ENCODE results near the gene ANK2.

The ANK2 gene

GRCh38 chr4:113382704-113383103 is 333.3 kb downstream of the ANK2 start:
- ChIA-PET POLR2A (no interaction called here), CTCF (no interaction called here)
- Histone ChIP-seq H3K27ac (ENCODE audit: insufficient read depth in 1 of 2, low read depth in 1 of 2, low read length in 2 of 2, poor library complexity in 1 of 2, severe bottlenecking in 2 of 2) (no peak overlapping the region), H3K9me3 (ENCODE audit: control extremely low read depth in 1 of 5, control insufficient read depth in 4 of 5, insufficient read depth in 2 of 5, low read depth in 1 of 5, low read length in 4 of 5) (no peaks in the 10 kb centered on the region), H3K4me3 (ENCODE audit: control insufficient read depth in 1 of 7, extremely low read depth in 1 of 7, insufficient read depth in 4 of 7, low read depth in 2 of 7, low read length in 6 of 7) (no peak overlapping the region), H3K27me3 (replicated peaks in 2 of 5; ENCODE audit: control insufficient read depth in 4 of 5, insufficient read depth in 5 of 5, low read length in 4 of 5) (peaks cover 0 to 3% (median 0%) of the 10 kb centered on the region in 5 experiments), H3K36me3 (ENCODE audit: control insufficient read depth in 4 of 4, insufficient read depth in 4 of 4, low read length in 3 of 4) (no peaks in the 10 kb centered on the region), H3K4me1 (ENCODE audit: control extremely low read depth in 1 of 4, control insufficient read depth in 4 of 4, insufficient read depth in 4 of 4, low read length in 3 of 4) (no peaks in the 10 kb centered on the region)
- no peak for DNase-seq
- WGBS (ENCODE audit: insufficient coverage) = 100% methylated on average over 1 of the region's 1 CpG

GRCh38 chr4:113383111-113383785 is 333.8 kb downstream of the ANK2 start:
- POLR2A ChIA-PET = no interaction called here

DNA sequence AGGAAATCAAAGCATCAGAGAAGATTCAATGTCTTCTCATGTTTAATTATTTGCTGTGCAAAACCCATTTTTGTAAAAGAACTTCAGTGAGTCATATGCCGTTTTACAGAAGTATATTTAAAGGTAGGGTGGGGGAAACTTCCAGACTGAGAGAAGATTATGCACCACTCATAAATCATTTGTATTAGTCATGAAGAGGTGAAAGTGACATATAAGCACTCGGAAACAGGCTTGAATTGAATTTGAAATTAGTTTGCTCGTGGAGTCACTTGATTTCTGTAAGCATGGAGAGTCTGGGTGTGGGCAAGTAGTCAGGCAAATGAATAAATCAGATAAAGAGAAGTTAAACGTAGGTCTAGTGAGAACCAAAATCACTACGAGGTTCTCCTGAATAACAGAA is 335.1 kb downstream of the ANK2 start:
- WGBS (ENCODE audit: insufficient coverage) = 48% methylated on average over 3 of the region's 5 CpGs
- Histone ChIP-seq H3K27ac (ENCODE audit: insufficient read depth in 1 of 2, low read depth in 1 of 2, low read length in 2 of 2, poor library complexity in 1 of 2, severe bottlenecking in 2 of 2) (no peak overlapping the region), H3K4me1 (ENCODE audit: control extremely low read depth in 1 of 4, control insufficient read depth in 4 of 4, insufficient read depth in 4 of 4, low read length in 3 of 4) (no peaks in the 10 kb centered on the region), H3K4me3 (ENCODE audit: control insufficient read depth in 1 of 7, extremely low read depth in 1 of 7, insufficient read depth in 4 of 7, low read depth in 2 of 7, low read length in 6 of 7) (no peak overlapping the region), H3K27me3 (replicated peaks in 2 of 5; ENCODE audit: control insufficient read depth in 4 of 5, insufficient read depth in 5 of 5, low read length in 4 of 5) (peaks cover 0 to 3% (median 0%) of the 10 kb centered on the region in 5 experiments), H3K9me3 (ENCODE audit: control extremely low read depth in 1 of 5, control insufficient read depth in 4 of 5, insufficient read depth in 2 of 5, low read depth in 1 of 5, low read length in 4 of 5) (no peaks in the 10 kb centered on the region), H3K36me3 (ENCODE audit: control insufficient read depth in 4 of 4, insufficient read depth in 4 of 4, low read length in 3 of 4) (no peaks in the 10 kb centered on the region)
- ChIA-PET CTCF (no interaction called here), POLR2A (no interaction called here)
- peak in 2 of 3 donors; percentile 38 to 65 for DNase-seq

More at GRCh38 chr4:113383111-113383785, 333.8 kb downstream of the ANK2 start:
- 93% methylated on average over 4 of the region's 5 CpGs for WGBS (ENCODE audit: insufficient coverage)
- H3K27ac ChIP-seq (ENCODE audit: insufficient read depth in 1 of 2, low read depth in 1 of 2, low read length in 2 of 2, poor library complexity in 1 of 2, severe bottlenecking in 2 of 2) = no peak overlapping the region
- H3K9me3 ChIP-seq (ENCODE audit: control extremely low read depth in 1 of 5, control insufficient read depth in 4 of 5, insufficient read depth in 2 of 5, low read depth in 1 of 5, low read length in 4 of 5) = no peaks in the 10 kb centered on the region
- DNase-seq = no peak
- no peaks in the 10 kb centered on the region for H3K36me3 ChIP-seq (ENCODE audit: control insufficient read depth in 4 of 4, insufficient read depth in 4 of 4, low read length in 3 of 4)
- CTCF ChIA-PET = no interaction called here
- H3K27me3 ChIP-seq (replicated peaks in 2 of 5; ENCODE audit: control insufficient read depth in 4 of 5, insufficient read depth in 5 of 5, low read length in 4 of 5) = peaks cover 0 to 3% (median 0%) of the 10 kb centered on the region in 5 experiments
- no peak overlapping the region for H3K4me3 ChIP-seq (ENCODE audit: control insufficient read depth in 1 of 7, extremely low read depth in 1 of 7, insufficient read depth in 4 of 7, low read depth in 2 of 7, low read length in 6 of 7)
- H3K4me1 ChIP-seq (ENCODE audit: control extremely low read depth in 1 of 4, control insufficient read depth in 4 of 4, insufficient read depth in 4 of 4, low read length in 3 of 4) = no peaks in the 10 kb centered on the region

DNA sequence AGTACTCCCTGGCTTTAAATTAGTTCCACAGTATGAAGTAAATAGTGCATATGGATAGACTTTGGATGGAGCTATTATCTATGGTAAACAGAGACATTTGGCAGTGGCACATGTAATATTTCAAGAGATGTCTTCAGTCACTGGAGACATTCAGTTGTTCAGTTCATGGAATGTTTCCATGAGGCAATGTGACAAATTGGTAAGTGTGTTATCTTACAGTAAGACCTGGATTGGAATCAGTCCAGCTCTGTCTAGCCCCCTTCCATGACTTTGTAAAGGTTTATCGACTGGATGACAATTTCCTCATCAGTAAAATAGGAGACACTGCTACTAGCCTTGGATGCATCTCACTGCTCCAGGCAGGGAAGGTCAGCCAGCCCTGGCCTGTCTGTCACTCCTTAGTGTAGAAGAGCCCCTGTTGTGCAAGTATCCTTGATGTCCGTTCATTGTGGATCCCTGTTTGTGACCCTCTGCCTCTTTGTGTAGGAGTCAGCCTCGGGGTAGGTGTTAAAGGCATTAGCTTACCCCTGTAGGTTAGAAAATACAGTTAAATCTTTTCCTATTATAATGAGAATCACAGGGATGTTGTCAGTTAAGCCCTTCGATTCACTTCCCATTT is 335.9 kb downstream of the ANK2 start:
- Histone ChIP-seq H3K9me3 (ENCODE audit: control extremely low read depth in 1 of 5, control insufficient read depth in 4 of 5, insufficient read depth in 2 of 5, low read depth in 1 of 5, low read length in 4 of 5) (no peaks in the 10 kb centered on the region), H3K27me3 (replicated peaks in 2 of 5; ENCODE audit: control insufficient read depth in 4 of 5, insufficient read depth in 5 of 5, low read length in 4 of 5) (peaks cover 0 to 3% (median 0%) of the 10 kb centered on the region in 5 experiments), H3K27ac (ENCODE audit: insufficient read depth in 1 of 2, low read depth in 1 of 2, low read length in 2 of 2, poor library complexity in 1 of 2, severe bottlenecking in 2 of 2) (no peak overlapping the region), H3K4me3 (ENCODE audit: control insufficient read depth in 1 of 7, extremely low read depth in 1 of 7, insufficient read depth in 4 of 7, low read depth in 2 of 7, low read length in 6 of 7) (no peak overlapping the region), H3K36me3 (ENCODE audit: control insufficient read depth in 4 of 4, insufficient read depth in 4 of 4, low read length in 3 of 4) (no peaks in the 10 kb centered on the region), H3K4me1 (ENCODE audit: control extremely low read depth in 1 of 4, control insufficient read depth in 4 of 4, insufficient read depth in 4 of 4, low read length in 3 of 4) (no peaks in the 10 kb centered on the region)
- CTCF ChIA-PET = interaction anchor here (0.9 kb wide), 1 partner anchor 10 kb away, joined by 3 read pairs; no protein-coding TSS in a partner anchor
- 100% methylated on average over 2 of the region's 4 CpGs for WGBS (ENCODE audit: insufficient coverage)
- no peak for DNase-seq
- POLR2A ChIA-PET = no interaction called here

GRCh38 chr4:113389160-113389559 is 339.7 kb downstream of the ANK2 start:
- H3K4me1 ChIP-seq (ENCODE audit: control extremely low read depth in 1 of 4, control insufficient read depth in 4 of 4, insufficient read depth in 4 of 4, low read length in 3 of 4) = no peaks in the 10 kb centered on the region
- WGBS (ENCODE audit: insufficient coverage) = 100% methylated on average over 3 of the region's 3 CpGs
- H3K4me3 ChIP-seq (ENCODE audit: control insufficient read depth in 1 of 7, extremely low read depth in 1 of 7, insufficient read depth in 4 of 7, low read depth in 2 of 7, low read length in 6 of 7) = no peak overlapping the region
- H3K9me3 ChIP-seq (ENCODE audit: control extremely low read depth in 1 of 5, control insufficient read depth in 4 of 5, insufficient read depth in 2 of 5, low read depth in 1 of 5, low read length in 4 of 5) = no peaks in the 10 kb centered on the region
- no peak for DNase-seq
- H3K36me3 ChIP-seq (ENCODE audit: control insufficient read depth in 4 of 4, insufficient read depth in 4 of 4, low read length in 3 of 4) = no peaks in the 10 kb centered on the region
- CTCF ChIA-PET = no interaction called here
- peaks cover 0 to 2% (median 0%) of the 10 kb centered on the region in 5 experiments for H3K27me3 ChIP-seq (replicated peaks in 2 of 5; ENCODE audit: control insufficient read depth in 4 of 5, insufficient read depth in 5 of 5, low read length in 4 of 5)
- no peak overlapping the region for H3K27ac ChIP-seq (ENCODE audit: insufficient read depth in 1 of 2, low read depth in 1 of 2, low read length in 2 of 2, poor library complexity in 1 of 2, severe bottlenecking in 2 of 2)
- POLR2A ChIA-PET = no interaction called here

- CTCF ChIA-PET = no interaction called here
- H3K27ac ChIP-seq (ENCODE audit: insufficient read depth in 1 of 2, low read depth in 1 of 2, low read length in 2 of 2, poor library complexity in 1 of 2, severe bottlenecking in 2 of 2) = no peak overlapping the region
- peaks cover 0 to 2% (median 0%) of the 10 kb centered on the region in 5 experiments for H3K27me3 ChIP-seq (replicated peaks in 2 of 5; ENCODE audit: control insufficient read depth in 4 of 5, insufficient read depth in 5 of 5, low read length in 4 of 5)
- no peaks in the 10 kb centered on the region for H3K4me1 ChIP-seq (ENCODE audit: control extremely low read depth in 1 of 4, control insufficient read depth in 4 of 4, insufficient read depth in 4 of 4, low read length in 3 of 4)
- H3K36me3 ChIP-seq (ENCODE audit: control insufficient read depth in 4 of 4, insufficient read depth in 4 of 4, low read length in 3 of 4) = no peaks in the 10 kb centered on the region
- H3K4me3 ChIP-seq (ENCODE audit: control insufficient read depth in 1 of 7, extremely low read depth in 1 of 7, insufficient read depth in 4 of 7, low read depth in 2 of 7, low read length in 6 of 7) = no peak overlapping the region
- no peak for DNase-seq
- POLR2A ChIA-PET = no interaction called here
- H3K9me3 ChIP-seq (ENCODE audit: control extremely low read depth in 1 of 5, control insufficient read depth in 4 of 5, insufficient read depth in 2 of 5, low read depth in 1 of 5, low read length in 4 of 5) = no peaks in the 10 kb centered on the region
These were observed 341.4 kb downstream of the ANK2 start for GRCh38 chr4:113390850-113391249.

DNA sequence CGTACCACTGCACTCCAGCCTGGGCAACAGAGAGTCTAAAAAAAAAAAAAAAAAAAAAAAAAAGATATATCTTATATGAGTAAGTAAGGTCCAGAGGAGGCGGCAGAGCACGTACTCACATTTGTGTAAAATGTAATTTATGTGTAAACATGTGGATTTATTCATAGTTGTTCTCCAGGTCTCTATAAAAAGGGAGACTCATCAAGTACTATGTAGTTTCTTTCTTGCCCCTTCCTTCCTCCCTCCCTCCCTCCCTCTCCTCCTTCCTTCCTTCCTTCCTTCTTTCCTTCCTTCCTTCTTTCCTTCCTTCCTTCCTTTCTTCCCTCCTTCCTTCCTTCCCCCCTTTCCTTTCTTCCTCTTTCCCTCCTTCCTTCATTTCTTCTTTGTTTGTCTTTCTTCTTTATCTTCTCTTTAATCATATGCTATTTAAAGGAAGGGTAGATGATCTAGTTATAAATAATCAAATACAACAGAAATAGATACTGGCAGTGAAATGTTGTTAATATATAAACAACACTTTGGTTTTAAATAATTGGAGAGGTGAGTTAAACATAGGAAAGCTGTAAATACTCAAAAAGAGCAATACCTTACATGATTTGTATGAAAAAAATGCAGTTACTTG is 344.8 kb downstream of the ANK2 start:
- Histone ChIP-seq H3K4me1 (ENCODE audit: control extremely low read depth in 1 of 4, control insufficient read depth in 4 of 4, insufficient read depth in 4 of 4, low read length in 3 of 4) (no peaks in the 10 kb centered on the region), H3K27ac (ENCODE audit: insufficient read depth in 1 of 2, low read depth in 1 of 2, low read length in 2 of 2, poor library complexity in 1 of 2, severe bottlenecking in 2 of 2) (no peak overlapping the region), H3K9me3 (ENCODE audit: control extremely low read depth in 1 of 5, control insufficient read depth in 4 of 5, insufficient read depth in 2 of 5, low read depth in 1 of 5, low read length in 4 of 5) (no peaks in the 10 kb centered on the region), H3K27me3 (replicated peaks in 2 of 5; ENCODE audit: control insufficient read depth in 4 of 5, insufficient read depth in 5 of 5, low read length in 4 of 5) (no peaks in the 10 kb centered on the region), H3K4me3 (ENCODE audit: control insufficient read depth in 1 of 7, extremely low read depth in 1 of 7, insufficient read depth in 4 of 7, low read depth in 2 of 7, low read length in 6 of 7) (no peak overlapping the region), H3K36me3 (ENCODE audit: control insufficient read depth in 4 of 4, insufficient read depth in 4 of 4, low read length in 3 of 4) (no peaks in the 10 kb centered on the region)
- ChIA-PET POLR2A (no interaction called here), CTCF (interaction anchor here (0.6 to 3.4 kb wide), 12 partner anchors 13 to 991 kb away, joined by 3 to 13 read pairs (median 3); no protein-coding TSS in a partner anchor)
- peak in 1 of 3 donors; percentile 1 for DNase-seq
- no CpG with 5 or more reads among the region's 3 CpGs for WGBS (ENCODE audit: insufficient coverage)

All from common myeloid progenitor, CD34-positive (primary cell).